ENCODE measurements around the gene CDCA4. TPM values are rescaled to one million over a fixed set of nuclear protein-coding genes. Genes with fewer than 3 reads are reported as not detected.

The CDCA4 gene
- total RNA-seq, 1 donor from 2014 or later: 47.4 TPM

- intact Hi-C loops (cut with micrococcal nuclease): no loop called here
Observed at GRCh38 chr14:104993808-104994591, 26.9 kb downstream of the CDCA4 start.

GRCh38 chr14:104993306-104993705 lies 27.6 kb downstream of the CDCA4 start:
- intact Hi-C loops (cut with micrococcal nuclease): no loop called here

GRCh38 chr14:104992501-104992900 lies 28.4 kb downstream of the CDCA4 start:
- intact Hi-C loops (cut with micrococcal nuclease): no loop called here

- intact Hi-C loops (cut with micrococcal nuclease): loop anchor here (2.0 kb wide), 1 partner anchor 67 kb away; the partner anchor contains the start of gene PLD4
Observed at GRCh38 chr14:104991896-104992230, 29.0 kb downstream of the CDCA4 start.

GRCh38 chr14:104989951-104990303 lies 31.0 kb downstream of the CDCA4 start:
- intact Hi-C loops (cut with micrococcal nuclease): loop anchor here (2.0 kb wide), 1 partner anchor 65 kb away; the partner anchor contains the start of gene PLD4

- intact Hi-C loops (cut with micrococcal nuclease): no loop called here
Observed at GRCh38 chr14:104989236-104989950, 31.5 kb downstream of the CDCA4 start.

GRCh38 chr14:104986487-104987164 lies 34.3 kb downstream of the CDCA4 start:
- intact Hi-C loops (cut with micrococcal nuclease): no loop called here

GRCh38 chr14:104985675-104986486 lies 35.0 kb downstream of the CDCA4 start, which contains the start of gene CLBA1:
Gene CLBA1 (plus strand): TSS chr14:104985788. CDS start chr14:104986432, 644 bp downstream.
- intact Hi-C loops (cut with micrococcal nuclease): loop anchor here (1.0 kb wide), 1 partner anchor 35 kb away; the partner anchor contains the start of gene CDCA4

- intact Hi-C loops (cut with micrococcal nuclease): no loop called here
Observed at GRCh38 chr14:104984056-104984894, 36.6 kb downstream of the CDCA4 start.

- intact Hi-C loops (cut with micrococcal nuclease): no loop called here
Observed at GRCh38 chr14:104983231-104983721, 37.6 kb downstream of the CDCA4 start.

GRCh38 chr14:104982548-104983230 lies 38.2 kb downstream of the CDCA4 start:
- intact Hi-C loops (cut with micrococcal nuclease): no loop called here

GRCh38 chr14:104981699-104982541 lies 39.0 kb downstream of the CDCA4 start:
- intact Hi-C loops (cut with micrococcal nuclease): no loop called here

GRCh38 chr14:104980611-104981531 lies 40.0 kb downstream of the CDCA4 start:
- intact Hi-C loops (cut with micrococcal nuclease): no loop called here

- intact Hi-C loops (cut with micrococcal nuclease): loop anchor here (5.0 kb wide), 1 partner anchor 512 kb away; the partner anchor contains the start of gene TEDC1
Observed at GRCh38 chr14:104979758-104980610, 40.9 kb downstream of the CDCA4 start.

- intact Hi-C loops (cut with micrococcal nuclease): loop anchor here (5.0 kb wide), 1 partner anchor 513 kb away; the partner anchor contains the start of gene TEDC1
Observed at GRCh38 chr14:104978746-104979691, 41.9 kb downstream of the CDCA4 start.
